Keratinocyte (primary cell): Measurements from ENCODE around the gene GPC5.

ENCODE experiments used
- CTCF ChIP-seq, 3 experiments: IDR thresholded peaks in 1 of 3; conservative IDR thresholded peaks in 1 of 3; optimal IDR thresholded peaks in 1 of 3; 2 replicates in 2 of 3; 3 replicates in 1 of 3; pipeline versions ENCODE3 to v1.5.1; 2011; ENCODE audit warnings: low read length in 3 of 3, mild to moderate bottlenecking in 3 of 3, moderate library complexity in 2 of 3, control low read depth in 1 of 3, inconsistent platforms in 1 of 3; ENCODE audit not compliant: insufficient read depth in 2 of 3; ENCODE audit errors: extremely low read depth in 1 of 3
- EZH2 ChIP-seq: IDR thresholded peaks from one replicate; pipeline ENCODE4 v1.6.1; 2012; ENCODE audit warnings: inconsistent platforms, mild to moderate bottlenecking, low read length, moderate library complexity

- TF ChIP-seq CTCF (optimal IDR thresholded peaks at IDR 0.05 in 1 of 3, IDR thresholded peaks at IDR 0.05 in 1 of 3, conservative IDR thresholded peaks at IDR 0.05 in 1 of 3; ENCODE audit: extremely low read depth in 1 of 3, insufficient read depth in 2 of 3, low read length in 3 of 3) (no peak), EZH2 (no peak)
Measured at GRCh38 chr13:91745967-91746366, 347.5 kb downstream of the GPC5 start.
